Parathyroid adenoma (tissue), 2 donors: ENCODE results near the gene DNAH9.

Experiments used
- H2AFZ ChIP-seq: fragments of 300-600 bp; sonication (generic); one replicate; pipeline ENCODE4 v1.7.0; 2017; ENCODE audit warnings: antibody characterized with exemption, mild to moderate bottlenecking
- H3K27ac ChIP-seq: fragments of 300-600 bp; sonication (generic); one replicate; pipeline ENCODE4 v1.7.0; 2017
- H3K27me3 ChIP-seq: fragments of 300-600 bp; sonication (generic); one replicate; pipeline ENCODE4 v1.7.0; 2017; ENCODE audit warnings: low read length; ENCODE audit not compliant: control insufficient read depth, insufficient read depth
- H3K36me3 ChIP-seq: fragments of 300-600 bp; sonication (generic); one replicate; pipeline ENCODE4 v1.7.0; 2017; ENCODE audit warnings: low read length; ENCODE audit not compliant: control insufficient read depth, insufficient read depth
- H3K4me1 ChIP-seq: fragments of 300-600 bp; sonication (generic); one replicate; pipeline ENCODE4 v1.7.0; 2017; ENCODE audit warnings: control low read depth
- H3K4me2 ChIP-seq: fragments of 300-600 bp; sonication (generic); one replicate; pipeline ENCODE4 v1.7.0; 2017; ENCODE audit warnings: low read length
- H3K4me3 ChIP-seq: fragments of 300-600 bp; sonication (generic); one replicate; pipeline ENCODE4 v1.7.0; 2017; ENCODE audit warnings: low read depth, low read length
- H3K79me2 ChIP-seq: fragments of 300-600 bp; sonication (generic); one replicate; pipeline ENCODE4 v1.7.0; 2017; ENCODE audit warnings: control low read depth
- H3K9ac ChIP-seq: fragments of 300-600 bp; sonication (generic); one replicate; pipeline ENCODE4 v1.7.0; 2017; ENCODE audit warnings: mild to moderate bottlenecking
- H3K9me3 ChIP-seq: fragments of 300-600 bp; sonication (generic); one replicate; pipeline ENCODE4 v1.7.0; 2017; ENCODE audit warnings: low read length; ENCODE audit not compliant: control insufficient read depth
- TF ChIP-seq, protein P1 (sequence below): fragments of 300-600 bp; sonication (generic); IDR thresholded peaks from one replicate; pipeline ENCODE4 v1.7.0; 2017; ENCODE audit warnings: antibody characterized with exemption, mild to moderate bottlenecking
- donor health status: primary hyperparathyroidism.

Gene DNAH9

DNA sequence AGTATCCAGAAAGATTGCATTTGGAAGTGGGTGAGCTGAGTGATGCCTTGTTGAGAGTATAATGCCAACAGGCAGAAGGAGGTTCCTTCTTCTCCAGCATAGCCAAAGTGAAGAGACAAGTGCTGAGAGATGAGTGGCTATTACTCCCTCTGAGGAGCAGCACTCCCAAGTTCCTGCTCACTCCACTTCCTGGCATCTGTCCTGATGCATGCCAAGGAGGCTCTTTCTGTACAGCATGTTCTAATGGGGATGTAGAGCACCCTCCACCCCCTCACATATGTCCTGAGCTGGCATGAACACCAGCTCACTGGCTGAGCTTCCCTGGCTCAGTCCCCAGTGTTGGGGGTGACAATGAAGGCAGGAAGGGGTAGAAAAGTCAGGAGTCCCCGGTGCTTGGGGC is 44.2 kb upstream of the DNAH9 start:
- Histone ChIP-seq H3K36me3 (no peaks in the 10 kb centered on the region), H3K27me3 (no peaks in the 10 kb centered on the region), H3K4me3 (no peak overlapping the region), H3K79me2 (peaks cover 4% of the 10 kb centered on the region), H3K27ac (no peak overlapping the region), H3K9me3 (no peaks in the 10 kb centered on the region), H3K9ac (no peak overlapping the region), H2AFZ (no peak overlapping the region), H3K4me1 (no peaks in the 10 kb centered on the region), H3K4me2 (no peak overlapping the region)
- TF ChIP-seq, protein P1, sequence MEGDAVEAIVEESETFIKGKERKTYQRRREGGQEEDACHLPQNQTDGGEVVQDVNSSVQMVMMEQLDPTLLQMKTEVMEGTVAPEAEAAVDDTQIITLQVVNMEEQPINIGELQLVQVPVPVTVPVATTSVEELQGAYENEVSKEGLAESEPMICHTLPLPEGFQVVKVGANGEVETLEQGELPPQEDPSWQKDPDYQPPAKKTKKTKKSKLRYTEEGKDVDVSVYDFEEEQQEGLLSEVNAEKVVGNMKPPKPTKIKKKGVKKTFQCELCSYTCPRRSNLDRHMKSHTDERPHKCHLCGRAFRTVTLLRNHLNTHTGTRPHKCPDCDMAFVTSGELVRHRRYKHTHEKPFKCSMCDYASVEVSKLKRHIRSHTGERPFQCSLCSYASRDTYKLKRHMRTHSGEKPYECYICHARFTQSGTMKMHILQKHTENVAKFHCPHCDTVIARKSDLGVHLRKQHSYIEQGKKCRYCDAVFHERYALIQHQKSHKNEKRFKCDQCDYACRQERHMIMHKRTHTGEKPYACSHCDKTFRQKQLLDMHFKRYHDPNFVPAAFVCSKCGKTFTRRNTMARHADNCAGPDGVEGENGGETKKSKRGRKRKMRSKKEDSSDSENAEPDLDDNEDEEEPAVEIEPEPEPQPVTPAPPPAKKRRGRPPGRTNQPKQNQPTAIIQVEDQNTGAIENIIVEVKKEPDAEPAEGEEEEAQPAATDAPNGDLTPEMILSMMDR = no peak

DNA sequence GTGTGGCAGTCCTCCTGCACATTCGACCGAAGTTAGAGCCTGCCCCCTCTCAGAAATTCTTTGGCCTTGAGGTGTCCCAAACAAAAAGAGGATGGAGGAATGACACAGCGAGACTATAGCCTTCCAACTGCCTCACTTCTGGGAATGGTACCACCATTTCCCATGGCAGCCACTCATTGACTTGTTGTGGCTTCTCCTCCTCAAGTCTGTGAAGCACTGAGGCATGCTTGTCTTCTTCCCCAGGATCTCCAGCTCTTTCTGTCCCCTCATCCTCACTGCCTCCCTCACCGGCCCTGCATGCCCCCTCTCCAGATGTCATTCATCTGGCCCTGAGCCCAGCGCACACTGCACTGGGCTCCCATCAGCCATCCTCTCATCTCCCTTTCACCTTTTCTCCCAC is 43.7 kb upstream of the DNAH9 start:
- H2AFZ ChIP-seq = no peak overlapping the region
- H3K4me1 ChIP-seq = no peaks in the 10 kb centered on the region
- no peaks in the 10 kb centered on the region for H3K9me3 ChIP-seq
- no peak overlapping the region for H3K4me3 ChIP-seq
- H3K9ac ChIP-seq = no peak overlapping the region
- H3K27me3 ChIP-seq = no peaks in the 10 kb centered on the region
- H3K79me2 ChIP-seq = peaks cover 4% of the 10 kb centered on the region
- TF ChIP-seq, protein P1 = no peak
- no peak overlapping the region for H3K27ac ChIP-seq
- H3K36me3 ChIP-seq = no peaks in the 10 kb centered on the region
- H3K4me2 ChIP-seq = no peak overlapping the region

DNA sequence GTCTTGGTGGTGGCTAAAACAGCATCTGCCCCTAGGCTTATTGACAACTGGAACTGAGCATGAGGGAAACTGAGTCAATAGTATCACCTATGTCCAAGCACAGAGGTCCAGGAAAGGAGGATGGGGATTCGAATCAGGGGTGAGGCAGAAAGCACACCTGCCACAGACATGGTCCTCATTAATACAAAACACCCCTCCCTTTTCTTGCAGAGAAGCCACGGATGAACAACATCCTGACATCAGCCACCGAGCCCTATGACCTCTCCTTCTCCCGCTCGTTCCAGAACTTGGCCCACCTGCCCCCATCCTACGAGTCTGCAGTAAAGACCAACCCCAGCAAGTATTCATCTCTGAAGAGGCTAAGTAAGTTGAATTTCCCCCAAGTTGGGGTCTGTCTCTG is 42.7 kb upstream of the DNAH9 start:
- Histone ChIP-seq H2AFZ (no peak overlapping the region), H3K4me2 (no peak overlapping the region), H3K4me3 (no peak overlapping the region), H3K4me1 (no peaks in the 10 kb centered on the region), H3K9ac (no peak overlapping the region), H3K79me2 (peaks cover 4% of the 10 kb centered on the region), H3K9me3 (no peaks in the 10 kb centered on the region), H3K27ac (no peak overlapping the region), H3K27me3 (no peaks in the 10 kb centered on the region), H3K36me3 (no peaks in the 10 kb centered on the region)
- TF ChIP-seq, protein P1 = no peak

DNA sequence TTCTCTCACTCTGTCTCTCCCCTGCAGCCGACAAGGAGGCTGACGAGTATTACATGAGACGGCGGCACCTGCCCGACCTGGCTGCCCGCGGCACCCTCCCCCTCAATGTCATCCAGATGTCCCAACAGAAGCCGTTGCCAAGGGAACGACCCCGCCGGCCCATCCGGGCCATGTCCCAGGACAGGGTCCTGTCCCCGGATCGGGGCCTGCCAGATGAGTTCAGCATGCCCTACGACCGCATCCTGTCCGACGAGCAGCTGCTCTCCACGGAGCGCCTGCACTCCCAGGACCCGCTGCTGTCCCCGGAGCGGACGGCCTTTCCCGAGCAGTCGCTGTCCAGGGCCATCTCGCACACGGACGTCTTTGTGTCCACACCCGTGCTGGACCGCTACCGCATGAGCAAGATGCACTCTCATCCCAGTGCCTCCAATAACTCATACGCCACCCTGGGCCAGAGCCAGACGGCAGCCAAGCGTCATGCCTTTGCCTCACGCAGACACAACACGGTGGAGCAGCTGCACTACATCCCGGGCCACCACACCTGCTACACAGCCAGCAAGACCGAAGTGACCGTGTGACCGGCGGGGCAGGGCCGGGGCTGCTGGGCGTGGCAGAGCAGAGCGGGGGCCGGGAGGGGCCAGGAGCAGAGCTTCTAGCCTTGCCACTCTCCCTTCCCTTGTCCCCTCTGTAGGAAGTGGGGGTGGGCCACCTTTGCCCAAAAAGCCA is 40.4 kb upstream of the DNAH9 start:
- Histone ChIP-seq H3K79me2 (peaks cover 4% of the 10 kb centered on the region), H3K9me3 (no peaks in the 10 kb centered on the region), H3K4me3 (no peak overlapping the region), H3K36me3 (no peaks in the 10 kb centered on the region), H3K27ac (no peak overlapping the region), H3K9ac (no peak overlapping the region), H2AFZ (no peak overlapping the region), H3K4me2 (no peak overlapping the region), H3K4me1 (no peaks in the 10 kb centered on the region), H3K27me3 (no peaks in the 10 kb centered on the region)
- TF ChIP-seq, protein P1 = no peak

DNA sequence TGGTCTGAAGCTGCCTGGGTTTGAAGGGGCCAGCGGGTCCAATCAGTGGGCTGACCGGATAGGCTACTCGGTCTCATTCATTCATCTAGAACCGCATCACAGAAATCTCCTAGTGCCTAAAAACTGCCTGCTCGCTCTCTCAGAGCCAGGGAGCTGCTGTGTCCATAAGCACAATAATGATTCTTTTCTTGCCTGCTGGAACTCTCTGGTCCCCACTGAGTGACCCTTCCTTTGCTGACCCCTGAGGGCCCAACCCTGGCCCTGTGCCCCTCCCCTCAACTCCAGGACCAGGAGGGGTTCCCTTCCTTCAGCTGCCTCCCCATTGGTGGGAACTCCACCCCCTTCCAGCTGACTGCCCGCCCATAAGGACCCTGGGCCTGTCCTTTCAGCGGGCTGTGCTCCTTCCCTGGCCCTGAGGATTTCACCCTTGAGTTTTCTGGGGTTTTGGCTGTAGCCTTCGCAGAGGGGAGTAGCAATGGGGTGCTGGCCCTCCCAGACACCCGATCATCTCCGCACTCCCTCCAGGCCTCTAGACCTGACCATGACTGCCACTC is 39.5 kb upstream of the DNAH9 start:
- TF ChIP-seq, protein P1 = no peak
- Histone ChIP-seq H3K4me3 (no peak overlapping the region), H3K9ac (no peak overlapping the region), H3K27me3 (no peaks in the 10 kb centered on the region), H3K79me2 (peaks cover 4% of the 10 kb centered on the region), H3K27ac (no peak overlapping the region), H3K4me2 (no peak overlapping the region), H2AFZ (no peak overlapping the region), H3K4me1 (no peaks in the 10 kb centered on the region), H3K9me3 (no peaks in the 10 kb centered on the region), H3K36me3 (no peaks in the 10 kb centered on the region)
